ENCODE measurements around the gene GDF3. TPM values are rescaled to one million over a fixed set of nuclear protein-coding genes. Genes with fewer than 3 reads are reported as not detected.

Gene GDF3
- total RNA-seq, 3 donors from 2014 or later, result 0.33 TPM; not detected in 2

GRCh38 chr12:7668171-7668570, 27.4 kb downstream of the GDF3 start:
- Histone ChIP-seq H3K36me3 (no peaks in the 10 kb centered on the region), H3K9me3 (no peaks in the 10 kb centered on the region), H3K27me3 (no peaks in the 10 kb centered on the region), H3K4me3 (no peak overlapping the region), H3K4me1 (no peaks in the 10 kb centered on the region), H3K27ac (no peak overlapping the region)
- TF ChIP-seq POLR2A (IDR thresholded peaks at IDR 0.05), result no peak
- no peak for TF ChIP-seq POLR2AphosphoS5 (IDR thresholded peaks at IDR 0.05)
- DNase-seq (ENCODE audit: low spot score in 2 of 2), result no peak
- intact Hi-C loops (cut with DNase I; ENCODE audit: low total_unique reads), result no loop called here

GRCh38 chr12:7667125-7667524, 28.4 kb downstream of the GDF3 start:
- H3K27me3 ChIP-seq, result no peaks in the 10 kb centered on the region
- no peaks in the 10 kb centered on the region for H3K4me1 ChIP-seq
- TF ChIP-seq POLR2A (IDR thresholded peaks at IDR 0.05) (no peak), POLR2AphosphoS5 (IDR thresholded peaks at IDR 0.05) (no peak), CTCF (IDR thresholded peaks at IDR 0.05) (no peak)
- H3K9me3 ChIP-seq, result no peaks in the 10 kb centered on the region
- no peak overlapping the region for H3K27ac ChIP-seq
- H3K4me3 ChIP-seq, result no peak overlapping the region
- no peak for DNase-seq (ENCODE audit: low spot score in 2 of 2)
- H3K36me3 ChIP-seq, result no peaks in the 10 kb centered on the region
- intact Hi-C loops (cut with DNase I; ENCODE audit: low total_unique reads), result no loop called here

GRCh38 chr12:7666595-7666994, 29.0 kb downstream of the GDF3 start:
- intact Hi-C loops (cut with DNase I; ENCODE audit: low total_unique reads), result no loop called here

GRCh38 chr12:7661741-7662140, 33.8 kb downstream of the GDF3 start:
- intact Hi-C loops (cut with DNase I; ENCODE audit: low total_unique reads), result no loop called here
- no peaks in the 10 kb centered on the region for H3K36me3 ChIP-seq
- no peak overlapping the region for H3K4me3 ChIP-seq
- no peak for DNase-seq (ENCODE audit: low spot score in 2 of 2)
- H3K27ac ChIP-seq, result no peak overlapping the region
- TF ChIP-seq POLR2AphosphoS5 (IDR thresholded peaks at IDR 0.05) (no peak), CTCF (IDR thresholded peaks at IDR 0.05) (no peak), POLR2A (IDR thresholded peaks at IDR 0.05) (no peak)
- no peaks in the 10 kb centered on the region for H3K9me3 ChIP-seq
- H3K27me3 ChIP-seq, result no peaks in the 10 kb centered on the region
- no peaks in the 10 kb centered on the region for H3K4me1 ChIP-seq

More at GRCh38 chr12:7666595-7666994, 29.0 kb downstream of the GDF3 start:
- Histone ChIP-seq H3K27me3 (no peaks in the 10 kb centered on the region), H3K9me3 (no peaks in the 10 kb centered on the region), H3K4me3 (no peak overlapping the region), H3K4me1 (no peaks in the 10 kb centered on the region), H3K27ac (no peak overlapping the region), H3K36me3 (no peaks in the 10 kb centered on the region)
- no peak for DNase-seq (ENCODE audit: low spot score in 2 of 2)
- TF ChIP-seq POLR2AphosphoS5 (IDR thresholded peaks at IDR 0.05) (no peak), POLR2A (IDR thresholded peaks at IDR 0.05) (no peak), CTCF (IDR thresholded peaks at IDR 0.05) (no peak)

- H3K27ac ChIP-seq, result no peak overlapping the region
- no peak for TF ChIP-seq POLR2AphosphoS5 (IDR thresholded peaks at IDR 0.05)
- no peak for TF ChIP-seq CTCF (IDR thresholded peaks at IDR 0.05)
- no peak for TF ChIP-seq POLR2A (IDR thresholded peaks at IDR 0.05)
- no peaks in the 10 kb centered on the region for H3K4me1 ChIP-seq
- no peaks in the 10 kb centered on the region for H3K36me3 ChIP-seq
- intact Hi-C loops (cut with DNase I; ENCODE audit: low total_unique reads), result no loop called here
- no peak for DNase-seq (ENCODE audit: low spot score in 2 of 2)
- no peaks in the 10 kb centered on the region for H3K9me3 ChIP-seq
- no peaks in the 10 kb centered on the region for H3K27me3 ChIP-seq
- H3K4me3 ChIP-seq, result no peak overlapping the region
These were observed 39.5 kb downstream of the GDF3 start for GRCh38 chr12:7656121-7656520.

- Histone ChIP-seq H3K9me3 (no peaks in the 10 kb centered on the region), H3K4me1 (no peaks in the 10 kb centered on the region)
These were observed 45.5 kb downstream of the GDF3 start for GRCh38 chr12:7650091-7650490.

More at GRCh38 chr12:7650091-7650490, 45.5 kb downstream of the GDF3 start:
- Histone ChIP-seq H3K36me3 (no peaks in the 10 kb centered on the region), H3K27me3 (no peaks in the 10 kb centered on the region), H3K27ac (no peak overlapping the region), H3K4me3 (no peak overlapping the region)
- DNase-seq (ENCODE audit: low spot score in 2 of 2), result no peak
- TF ChIP-seq POLR2AphosphoS5 (IDR thresholded peaks at IDR 0.05) (no peak), POLR2A (IDR thresholded peaks at IDR 0.05) (no peak), CTCF (IDR thresholded peaks at IDR 0.05) (no peak)
- intact Hi-C loops (cut with DNase I; ENCODE audit: low total_unique reads), result no loop called here

All from breast epithelium (tissue), 4 donors.